Adipocyte (in vitro differentiated cells): ENCODE measurements around the gene MT1B.

Source experiments
- DNase-seq: peaks from one replicate; pipeline ENCODE4 v3.0.0-alpha.2; 2015; ENCODE audit warnings: low read depth
- H3K27me3 ChIP-seq: replicated peaks from 2 replicates; pipeline ENCODE4 v1.7.0; 2013; ENCODE audit warnings: mild to moderate bottlenecking, low read length, moderate library complexity; ENCODE audit not compliant: control insufficient read depth, insufficient read depth
- H3K36me3 ChIP-seq: 2 replicates; pipeline ENCODE4 v1.7.0; 2013; ENCODE audit warnings: low read length, mild to moderate bottlenecking, moderate library complexity; ENCODE audit not compliant: control insufficient read depth, insufficient read depth, severe bottlenecking
- H3K4me1 ChIP-seq: 2 replicates; pipeline ENCODE4 v1.7.0; 2013; ENCODE audit warnings: mild to moderate bottlenecking, low read length, moderate library complexity; ENCODE audit not compliant: control insufficient read depth, insufficient read depth
- H3K4me3 ChIP-seq: 2 replicates; pipeline ENCODE4 v1.7.0; 2013; ENCODE audit warnings: mild to moderate bottlenecking, low read length, moderate library complexity
- H3K9ac ChIP-seq: 2 replicates; pipeline ENCODE4 v1.7.0; 2013; ENCODE audit warnings: mild to moderate bottlenecking, low read length, moderate library complexity
- H3K9me3 ChIP-seq: 2 replicates; pipeline ENCODE4 v1.7.0; 2013; ENCODE audit warnings: mild to moderate bottlenecking, low read length, moderate library complexity; ENCODE audit not compliant: control insufficient read depth

MT1B gene

GRCh38 chr16:56651586-56651985, at the start of gene MT1B:
TSS of gene MT1B (plus strand) at chr16:56651886. CDS start at chr16:56651954, 68 bp downstream.
- peaks cover 25% of the 10 kb centered on the region for H3K27me3 ChIP-seq
- H3K36me3 ChIP-seq: no peaks in the 10 kb centered on the region
- H3K4me1 ChIP-seq: peaks cover 16% of the 10 kb centered on the region
- no peaks in the 10 kb centered on the region for H3K9me3 ChIP-seq
- no peak within 1 kb of the TSS for H3K4me3 ChIP-seq
- no peak within 1 kb of the TSS for H3K9ac ChIP-seq
- no peak for DNase-seq

GRCh38 chr16:56603589-56603988, 48.1 kb upstream of the MT1B start:
- Histone ChIP-seq H3K4me1 (peaks cover 26% of the 10 kb centered on the region), H3K9me3 (no peaks in the 10 kb centered on the region), H3K9ac (no peak overlapping the region), H3K4me3 (no peak overlapping the region), H3K36me3 (no peaks in the 10 kb centered on the region), H3K27me3 (no peaks in the 10 kb centered on the region)
- peak; percentile 50 for DNase-seq

- H3K4me3 ChIP-seq: no peak overlapping the region
- no peaks in the 10 kb centered on the region for H3K9me3 ChIP-seq
- H3K27me3 ChIP-seq: no peaks in the 10 kb centered on the region
- H3K9ac ChIP-seq: no peak overlapping the region
- H3K36me3 ChIP-seq: no peaks in the 10 kb centered on the region
- peaks cover 36% of the 10 kb centered on the region for H3K4me1 ChIP-seq
- no peak for DNase-seq
Measured at GRCh38 chr16:56604966-56605365, 46.7 kb upstream of the MT1B start.

- Histone ChIP-seq H3K4me3 (no peak overlapping the region), H3K36me3 (no peaks in the 10 kb centered on the region), H3K27me3 (no peaks in the 10 kb centered on the region), H3K9me3 (no peaks in the 10 kb centered on the region), H3K9ac (peak overlapping the region; percentile 71), H3K4me1 (peaks cover 41% of the 10 kb centered on the region)
- DNase-seq: no peak
Measured at GRCh38 chr16:56605475-56605874, 46.2 kb upstream of the MT1B start.

- Histone ChIP-seq H3K9me3 (no peaks in the 10 kb centered on the region), H3K27me3 (no peaks in the 10 kb centered on the region), H3K4me1 (peaks cover 47% of the 10 kb centered on the region), H3K36me3 (no peaks in the 10 kb centered on the region), H3K9ac (peak overlapping the region; percentile 71), H3K4me3 (no peak overlapping the region)
- no peak for DNase-seq
Measured at GRCh38 chr16:56606071-56606475, 45.6 kb upstream of the MT1B start.

GRCh38 chr16:56606476-56607108, 45.1 kb upstream of the MT1B start:
- Histone ChIP-seq H3K9ac (peak overlapping the region; percentile 72), H3K4me1 (peaks cover 52% of the 10 kb centered on the region), H3K4me3 (peak overlapping the region; percentile 51), H3K36me3 (no peaks in the 10 kb centered on the region), H3K27me3 (no peaks in the 10 kb centered on the region), H3K9me3 (no peaks in the 10 kb centered on the region)
- DNase-seq: peak; percentile 92

GRCh38 chr16:56607109-56607618, 44.5 kb upstream of the MT1B start:
- H3K27me3 ChIP-seq: no peaks in the 10 kb centered on the region
- DNase-seq: peak; percentile 94

GRCh38 chr16:56607675-56608042, 44.0 kb upstream of the MT1B start:
- H3K36me3 ChIP-seq: no peaks in the 10 kb centered on the region
- H3K9ac ChIP-seq: peak overlapping the region; percentile 88
- no peak for DNase-seq
- H3K27me3 ChIP-seq: no peaks in the 10 kb centered on the region
- H3K4me1 ChIP-seq: peaks cover 57% of the 10 kb centered on the region
- H3K4me3 ChIP-seq: peak overlapping the region; percentile 92
- no peaks in the 10 kb centered on the region for H3K9me3 ChIP-seq

More at GRCh38 chr16:56607109-56607618, 44.5 kb upstream of the MT1B start:
- H3K4me3 ChIP-seq: peak overlapping the region; percentile 92
- peak overlapping the region; percentile 88 for H3K9ac ChIP-seq
- H3K36me3 ChIP-seq: no peaks in the 10 kb centered on the region
- no peaks in the 10 kb centered on the region for H3K9me3 ChIP-seq
- H3K4me1 ChIP-seq: peaks cover 55% of the 10 kb centered on the region

GRCh38 chr16:56608043-56608875, 43.4 kb upstream of the MT1B start, which contains the start of gene MT2A:
TSS of gene MT2A (plus strand) at chr16:56608584. CDS start at chr16:56608656, 72 bp downstream.
- peak; percentile 99 for DNase-seq
- peaks cover 58% of the 10 kb centered on the region for H3K4me1 ChIP-seq
- H3K36me3 ChIP-seq: no peaks in the 10 kb centered on the region
- H3K27me3 ChIP-seq: no peaks in the 10 kb centered on the region
- H3K4me3 ChIP-seq: peak within 1 kb of the TSS; percentile 92
- H3K9me3 ChIP-seq: no peaks in the 10 kb centered on the region
- peak within 1 kb of the TSS; percentile 90 for H3K9ac ChIP-seq

- Histone ChIP-seq H3K4me1 (peaks cover 58% of the 10 kb centered on the region), H3K4me3 (peak overlapping the region; percentile 92), H3K27me3 (no peaks in the 10 kb centered on the region), H3K9ac (peak overlapping the region; percentile 90), H3K36me3 (no peaks in the 10 kb centered on the region), H3K9me3 (no peaks in the 10 kb centered on the region)
- DNase-seq: peak; percentile 44
Measured at GRCh38 chr16:56608876-56609462, 42.7 kb upstream of the MT1B start.

- peak overlapping the region; percentile 90 for H3K9ac ChIP-seq
- peak overlapping the region; percentile 92 for H3K4me3 ChIP-seq
- no peaks in the 10 kb centered on the region for H3K27me3 ChIP-seq
- DNase-seq: peak; percentile 88
- H3K36me3 ChIP-seq: no peaks in the 10 kb centered on the region
- H3K9me3 ChIP-seq: no peaks in the 10 kb centered on the region
- H3K4me1 ChIP-seq: peaks cover 60% of the 10 kb centered on the region
Measured at GRCh38 chr16:56609463-56609921, 42.2 kb upstream of the MT1B start.
